ENCODE measurements around the gene BCS1L. TPM values are rescaled to one million over a fixed set of nuclear protein-coding genes. Genes with fewer than 3 reads are reported as not detected.

The BCS1L gene
- total and polyA plus RNA-seq, 2 donors from 2014 or later = 40.7 to 43.3 TPM

DNA sequence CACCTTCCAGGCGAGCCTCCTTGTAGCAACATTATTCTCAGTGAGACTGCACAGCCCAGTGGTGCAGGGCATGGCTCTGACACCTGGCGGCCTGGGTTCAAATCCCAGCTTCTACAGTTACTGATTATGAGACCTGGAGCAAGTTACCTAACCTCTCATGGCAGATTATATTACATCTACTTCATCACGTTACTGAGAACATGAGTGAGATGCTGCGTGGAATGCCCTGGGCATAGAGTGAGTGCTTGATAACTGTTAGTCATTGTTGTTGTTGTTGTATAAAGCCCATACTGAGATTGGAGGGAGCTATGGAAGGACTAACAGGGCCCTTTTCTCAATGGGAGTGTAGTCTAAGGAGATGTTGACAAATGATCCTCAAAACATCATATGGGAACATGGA lies 33.1 kb upstream of the BCS1L start:
- Histone ChIP-seq H3K4me1 (ENCODE audit: control insufficient read depth in 2 of 3, insufficient read depth in 2 of 3, low read depth in 1 of 3, low read length in 3 of 3) (no peaks in the 10 kb centered on the region), H3K36me3 (ENCODE audit: control insufficient read depth in 2 of 3, insufficient read depth in 3 of 3, low read length in 3 of 3) (peaks cover 0 to 8% (median 3%) of the 10 kb centered on the region in 3 donors), H3K9me3 (ENCODE audit: control insufficient read depth in 2 of 3, insufficient read depth in 1 of 3, low read length in 3 of 3) (no peaks in the 10 kb centered on the region), H3K4me3 (ENCODE audit: low read length in 3 of 3) (no peak overlapping the region), H3K27ac (ENCODE audit: low read depth in 2 of 2, low read length in 2 of 2) (no peak overlapping the region), H3K27me3 (ENCODE audit: control insufficient read depth, insufficient read depth, low read length) (no peaks in the 10 kb centered on the region), H3K9ac (ENCODE audit: low read length in 3 of 3) (no peak overlapping the region)
- no peak for TF ChIP-seq CTCF (IDR thresholded peaks at IDR 0.05; ENCODE audit: borderline replicate concordance, extremely low read depth, insufficient read depth)
- FAIRE-seq (no peak), DNase-seq (no peak)
- intact Hi-C loops (cut with DNase I) = no loop called here

GRCh38 chr2:218627939-218628338 lies 31.5 kb upstream of the BCS1L start:
- Histone ChIP-seq H3K9me3 (ENCODE audit: control insufficient read depth in 2 of 3, insufficient read depth in 1 of 3, low read length in 3 of 3) (no peaks in the 10 kb centered on the region), H3K9ac (ENCODE audit: low read length in 3 of 3) (no peak overlapping the region), H3K4me3 (ENCODE audit: low read length in 3 of 3) (no peak overlapping the region), H3K4me1 (ENCODE audit: control insufficient read depth in 2 of 3, insufficient read depth in 2 of 3, low read depth in 1 of 3, low read length in 3 of 3) (no peaks in the 10 kb centered on the region), H3K27ac (ENCODE audit: low read depth in 2 of 2, low read length in 2 of 2) (no peak overlapping the region), H3K36me3 (ENCODE audit: control insufficient read depth in 2 of 3, insufficient read depth in 3 of 3, low read length in 3 of 3) (peaks cover 0 to 12% (median 3%) of the 10 kb centered on the region in 3 donors), H3K27me3 (ENCODE audit: control insufficient read depth, insufficient read depth, low read length) (no peaks in the 10 kb centered on the region)
- intact Hi-C loops (cut with DNase I) = no loop called here
- no peak for DNase-seq
- TF ChIP-seq CTCF (IDR thresholded peaks at IDR 0.05; ENCODE audit: borderline replicate concordance, extremely low read depth, insufficient read depth) = no peak
- no peak for FAIRE-seq

DNA sequence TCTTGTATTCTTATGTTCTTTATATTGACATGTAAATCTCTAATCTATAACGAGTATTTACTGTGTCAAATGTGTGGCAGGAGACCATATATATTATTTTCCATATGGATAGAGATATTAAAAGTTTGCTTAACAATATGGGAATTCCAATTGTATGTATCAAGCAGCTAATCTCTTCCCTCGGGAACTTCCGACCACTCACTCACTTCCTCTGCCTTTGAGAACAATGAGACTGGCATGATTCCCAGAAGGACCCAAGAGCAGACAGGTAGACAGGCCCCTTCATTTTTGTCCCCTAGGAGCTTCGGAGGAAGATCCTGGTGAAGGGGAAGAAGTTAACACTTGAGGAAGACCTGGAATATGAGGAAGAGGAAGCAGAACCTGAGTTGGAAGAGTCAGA lies 27.6 kb upstream of the BCS1L start:
- DNase-seq = no peak
- peaks cover 0 to 37% (median 15%) of the 10 kb centered on the region in 3 donors for H3K36me3 ChIP-seq (ENCODE audit: control insufficient read depth in 2 of 3, insufficient read depth in 3 of 3, low read length in 3 of 3)
- no peaks in the 10 kb centered on the region for H3K27me3 ChIP-seq (ENCODE audit: control insufficient read depth, insufficient read depth, low read length)
- no peaks in the 10 kb centered on the region for H3K4me1 ChIP-seq (ENCODE audit: control insufficient read depth in 2 of 3, insufficient read depth in 2 of 3, low read depth in 1 of 3, low read length in 3 of 3)
- H3K4me3 ChIP-seq (ENCODE audit: low read length in 3 of 3) = no peak overlapping the region
- H3K9ac ChIP-seq (ENCODE audit: low read length in 3 of 3) = no peak overlapping the region
- TF ChIP-seq CTCF (IDR thresholded peaks at IDR 0.05; ENCODE audit: borderline replicate concordance, extremely low read depth, insufficient read depth) = no peak
- intact Hi-C loops (cut with DNase I) = no loop called here
- no peaks in the 10 kb centered on the region for H3K9me3 ChIP-seq (ENCODE audit: control insufficient read depth in 2 of 3, insufficient read depth in 1 of 3, low read length in 3 of 3)
- H3K27ac ChIP-seq (ENCODE audit: low read depth in 2 of 2, low read length in 2 of 2) = no peak overlapping the region
- FAIRE-seq = no peak

- H3K4me3 ChIP-seq (ENCODE audit: low read length in 3 of 3) = no peak overlapping the region
- DNase-seq (no peak), FAIRE-seq (no peak)
- peaks cover 6 to 56% (median 36%) of the 10 kb centered on the region in 3 donors for H3K36me3 ChIP-seq (ENCODE audit: control insufficient read depth in 2 of 3, insufficient read depth in 3 of 3, low read length in 3 of 3)
- no peak overlapping the region for H3K27ac ChIP-seq (ENCODE audit: low read depth in 2 of 2, low read length in 2 of 2)
- no peaks in the 10 kb centered on the region for H3K4me1 ChIP-seq (ENCODE audit: control insufficient read depth in 2 of 3, insufficient read depth in 2 of 3, low read depth in 1 of 3, low read length in 3 of 3)
- TF ChIP-seq CTCF (IDR thresholded peaks at IDR 0.05; ENCODE audit: borderline replicate concordance, extremely low read depth, insufficient read depth) = no peak
- H3K9me3 ChIP-seq (ENCODE audit: control insufficient read depth in 2 of 3, insufficient read depth in 1 of 3, low read length in 3 of 3) = no peaks in the 10 kb centered on the region
- no peak overlapping the region for H3K9ac ChIP-seq (ENCODE audit: low read length in 3 of 3)
- intact Hi-C loops (cut with DNase I) = no loop called here
- no peaks in the 10 kb centered on the region for H3K27me3 ChIP-seq (ENCODE audit: control insufficient read depth, insufficient read depth, low read length)
Measured at GRCh38 chr2:218635719-218636118, 23.8 kb upstream of the BCS1L start.

Data from kidney (tissue), 14 donors.